Measurements from ENCODE around the gene INPP4A.

GRCh38 chr2:98532756-98533155, 88.1 kb downstream of the INPP4A start:
- no peak for TF ChIP-seq CTCF (IDR thresholded peaks at IDR 0.05)
- no peak for TF ChIP-seq ZFX (IDR thresholded peaks at IDR 0.05; ENCODE audit: borderline replicate concordance)

Measured in 22Rv1 (cell line).